Measurements from ENCODE around the gene CHRM5.

CHRM5 gene, protein sequence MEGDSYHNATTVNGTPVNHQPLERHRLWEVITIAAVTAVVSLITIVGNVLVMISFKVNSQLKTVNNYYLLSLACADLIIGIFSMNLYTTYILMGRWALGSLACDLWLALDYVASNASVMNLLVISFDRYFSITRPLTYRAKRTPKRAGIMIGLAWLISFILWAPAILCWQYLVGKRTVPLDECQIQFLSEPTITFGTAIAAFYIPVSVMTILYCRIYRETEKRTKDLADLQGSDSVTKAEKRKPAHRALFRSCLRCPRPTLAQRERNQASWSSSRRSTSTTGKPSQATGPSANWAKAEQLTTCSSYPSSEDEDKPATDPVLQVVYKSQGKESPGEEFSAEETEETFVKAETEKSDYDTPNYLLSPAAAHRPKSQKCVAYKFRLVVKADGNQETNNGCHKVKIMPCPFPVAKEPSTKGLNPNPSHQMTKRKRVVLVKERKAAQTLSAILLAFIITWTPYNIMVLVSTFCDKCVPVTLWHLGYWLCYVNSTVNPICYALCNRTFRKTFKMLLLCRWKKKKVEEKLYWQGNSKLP

DNA sequence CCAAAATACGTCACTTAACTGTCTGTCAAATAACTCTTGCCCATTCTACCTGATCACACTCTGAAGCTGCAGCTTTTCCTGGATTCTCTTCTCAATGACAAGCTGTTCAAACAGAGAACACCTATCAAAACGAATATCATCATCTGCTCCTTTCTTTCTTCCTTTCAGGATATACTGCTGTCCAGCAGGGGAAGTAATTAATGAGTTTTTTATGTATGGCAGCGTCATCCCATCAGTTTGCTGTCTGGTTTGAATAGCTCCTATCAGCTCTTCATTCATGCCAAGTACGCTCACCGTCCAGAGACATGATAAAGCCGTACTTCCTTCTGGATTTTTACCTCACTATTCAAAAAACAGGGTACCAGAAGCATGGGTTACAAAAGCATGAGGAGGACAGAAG lies at the start of gene CHRM5:
TSS of gene CHRM5 (plus strand) at position 274 of the 400 bp plus-strand sequence. CDS start 94,221 bp downstream, outside the sequence.
- no peak for FAIRE-seq

DNA sequence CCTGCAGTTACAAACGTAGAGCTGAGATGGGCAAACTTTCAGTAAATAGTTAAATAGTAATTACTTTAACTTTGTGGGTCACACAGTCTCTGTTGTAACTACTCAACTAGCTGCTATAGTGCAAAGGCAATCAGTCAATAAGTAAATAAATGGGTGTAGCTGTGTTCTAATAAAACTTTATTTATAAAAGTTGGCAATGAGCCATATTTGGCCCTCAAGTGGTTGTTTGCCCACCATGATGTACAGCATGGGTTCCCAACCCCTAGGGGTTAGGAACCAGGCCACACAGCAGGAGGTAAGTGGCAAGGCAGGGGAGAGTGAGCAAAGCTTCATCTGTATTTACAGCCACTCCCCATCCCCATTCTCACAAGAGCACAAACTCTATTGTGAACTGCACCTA lies 44.9 kb upstream of the CHRM5 start:
- FAIRE-seq: no peak

DNA sequence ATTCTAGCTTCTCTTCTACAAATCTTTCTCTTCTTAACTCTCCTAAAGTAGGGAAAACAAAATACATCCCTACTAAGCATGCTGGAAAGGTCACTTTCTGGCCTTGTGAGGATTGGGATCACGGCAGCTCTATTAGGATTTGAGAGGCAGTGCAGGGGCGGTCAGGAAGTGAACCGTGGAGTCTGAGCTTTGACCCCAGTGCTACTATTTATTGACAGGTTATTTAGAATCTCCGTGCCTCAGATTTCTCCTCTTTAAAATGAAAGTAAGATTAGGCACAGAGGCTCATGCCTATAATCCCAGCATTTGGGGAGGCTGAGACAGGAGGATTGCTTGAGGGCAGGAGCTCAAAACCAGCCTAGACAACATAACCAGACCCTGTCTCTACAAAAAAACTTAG lies 42.0 kb upstream of the CHRM5 start:
- FAIRE-seq: no peak

DNA sequence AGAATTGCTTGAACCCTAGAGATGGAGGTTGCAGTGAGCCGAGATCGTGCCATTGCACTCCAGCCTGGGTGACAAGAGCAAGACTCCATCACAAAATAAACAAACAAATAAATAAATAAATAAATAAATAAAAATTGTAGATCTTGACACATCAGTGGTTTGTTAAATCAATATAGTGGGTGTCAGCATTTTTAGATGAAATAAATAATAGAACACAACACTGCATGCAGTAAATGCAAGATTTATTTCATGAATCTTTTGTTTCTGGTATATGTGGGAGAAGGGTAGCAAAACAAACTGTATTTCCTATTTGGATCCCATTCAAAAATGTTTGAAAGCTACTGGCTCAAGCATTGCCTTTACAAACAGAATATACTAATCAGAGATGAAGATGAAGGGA lies 35.6 kb upstream of the CHRM5 start:
- FAIRE-seq: no peak

DNA sequence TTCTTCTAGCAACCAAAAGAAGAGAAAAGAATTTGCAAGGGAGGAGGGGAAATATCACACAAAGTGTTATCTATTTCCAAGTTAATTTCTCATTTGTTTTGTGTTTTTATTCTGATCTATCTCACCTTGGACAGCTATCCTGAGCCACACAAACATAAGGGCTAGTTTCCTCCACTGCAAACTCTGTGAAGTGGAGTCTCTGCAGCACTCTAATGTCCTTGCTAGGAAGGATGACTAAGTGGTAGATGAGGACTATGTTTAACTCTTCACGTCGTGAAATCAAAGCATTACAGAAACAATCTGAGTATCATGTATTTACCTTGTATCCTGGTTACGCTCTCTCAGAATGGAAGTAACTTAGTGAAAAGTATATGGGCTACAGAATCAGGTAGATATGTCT lies 33.9 kb upstream of the CHRM5 start:
- FAIRE-seq: no peak

DNA sequence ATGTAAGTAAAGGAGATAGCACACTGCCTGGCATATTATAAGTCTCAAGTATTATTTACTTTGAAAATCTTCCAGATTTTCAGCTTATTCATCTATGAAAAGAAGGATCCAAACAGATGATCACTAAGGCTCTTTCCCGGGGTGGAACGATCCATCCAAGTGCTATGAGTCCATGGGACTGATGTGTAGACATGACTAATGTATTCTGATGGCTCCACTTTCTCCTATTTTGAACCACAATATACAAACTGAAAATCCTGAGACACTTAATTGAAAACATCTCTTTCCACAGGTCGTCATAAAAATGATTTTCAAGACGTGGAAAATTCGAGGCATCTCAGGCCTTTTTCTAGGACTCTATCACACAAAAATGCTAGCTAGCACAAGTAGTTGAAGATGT lies 33.4 kb upstream of the CHRM5 start:
- no peak for FAIRE-seq

DNA sequence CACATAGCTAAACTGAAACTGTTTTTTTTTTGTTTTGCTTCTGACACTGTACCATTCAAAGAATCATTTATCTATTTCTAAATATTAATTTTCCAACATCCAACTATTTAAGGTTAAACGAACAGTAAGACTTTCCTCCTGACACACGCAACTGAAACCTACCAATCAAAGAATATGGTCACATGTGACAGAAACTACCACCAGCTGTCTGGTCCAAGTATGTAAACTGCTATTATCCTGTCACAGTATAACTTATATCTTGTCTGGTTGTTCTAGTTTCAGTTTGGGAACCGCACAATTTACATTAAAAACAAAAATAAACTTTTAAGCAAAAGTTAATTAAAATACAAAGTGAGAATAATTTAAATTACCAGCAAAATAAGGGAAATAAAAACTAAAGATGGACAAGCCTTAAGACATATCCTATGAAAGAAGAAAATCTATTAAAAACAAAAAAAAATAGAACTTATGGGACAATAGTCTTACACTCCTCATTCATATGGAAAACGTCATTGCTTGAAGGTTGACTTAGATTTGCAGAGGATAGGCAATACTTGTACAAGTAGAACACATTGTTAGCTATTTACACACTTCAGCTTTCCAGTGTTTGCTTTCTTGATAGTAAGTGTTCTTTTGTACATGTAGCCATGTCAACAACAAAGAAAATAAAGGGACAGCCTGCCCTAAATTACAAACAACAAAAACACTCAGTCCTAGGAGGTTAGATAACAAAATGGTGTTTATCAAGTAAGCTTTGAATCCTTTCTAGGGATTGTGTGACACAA lies 26.8 kb upstream of the CHRM5 start:
- no peak for FAIRE-seq

DNA sequence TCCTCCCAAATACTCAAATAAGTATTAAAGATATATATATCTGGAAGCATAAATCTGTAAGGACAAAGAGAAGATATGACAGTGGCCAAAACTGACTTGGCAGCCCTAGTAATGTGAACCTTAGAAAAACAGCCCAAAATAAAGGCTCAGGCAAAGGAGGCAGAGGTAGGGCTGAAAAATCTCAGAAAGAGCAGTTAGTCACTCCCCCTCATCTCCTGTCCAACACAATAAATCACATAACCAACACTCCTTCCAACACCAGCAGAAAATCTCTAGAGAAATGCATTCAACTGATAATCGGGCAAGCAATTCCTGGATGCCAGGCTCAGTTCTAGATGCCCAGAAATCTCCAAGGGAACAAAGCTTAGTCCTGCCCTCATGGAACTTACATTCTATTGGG lies 22.1 kb upstream of the CHRM5 start:
- FAIRE-seq: no peak

DNA sequence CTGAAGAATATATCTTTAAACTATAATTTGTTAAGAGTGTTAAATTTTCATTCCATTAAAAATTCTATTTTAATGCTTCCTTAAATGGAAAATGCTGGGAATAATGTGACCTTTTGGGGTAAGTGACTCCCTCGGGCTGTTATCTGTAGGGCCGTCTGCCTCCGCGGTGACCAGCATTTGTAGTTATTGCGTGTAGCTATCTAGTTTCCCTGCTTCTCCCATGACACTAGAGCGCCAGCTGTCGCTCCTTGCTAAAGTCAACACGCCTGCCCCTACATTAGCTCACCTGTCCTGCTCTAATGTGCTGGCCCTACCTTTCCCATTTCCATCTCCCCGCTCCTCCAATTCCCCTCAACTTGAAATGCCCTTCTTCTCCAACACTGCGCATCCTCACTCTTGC lies 12.4 kb upstream of the CHRM5 start:
- FAIRE-seq: no peak

DNA sequence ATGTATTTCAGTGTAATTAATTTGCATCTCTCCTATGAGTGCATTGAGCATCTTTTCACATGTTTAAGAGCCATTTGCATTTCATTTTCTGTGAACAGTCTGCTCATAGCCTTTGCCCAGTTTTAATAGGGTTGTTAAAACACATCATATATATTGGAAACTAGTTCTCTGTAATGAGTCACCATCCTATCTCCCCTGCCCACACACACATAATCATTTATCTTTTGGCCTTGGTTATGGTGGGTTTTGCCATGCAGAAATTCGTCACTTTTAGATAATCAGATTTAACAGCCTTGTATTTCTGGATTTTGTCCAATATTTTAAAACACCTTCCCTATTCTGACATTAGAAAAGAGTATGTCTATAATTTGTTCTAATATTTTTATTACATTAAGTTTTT lies 11.9 kb upstream of the CHRM5 start:
- no peak for FAIRE-seq

DNA sequence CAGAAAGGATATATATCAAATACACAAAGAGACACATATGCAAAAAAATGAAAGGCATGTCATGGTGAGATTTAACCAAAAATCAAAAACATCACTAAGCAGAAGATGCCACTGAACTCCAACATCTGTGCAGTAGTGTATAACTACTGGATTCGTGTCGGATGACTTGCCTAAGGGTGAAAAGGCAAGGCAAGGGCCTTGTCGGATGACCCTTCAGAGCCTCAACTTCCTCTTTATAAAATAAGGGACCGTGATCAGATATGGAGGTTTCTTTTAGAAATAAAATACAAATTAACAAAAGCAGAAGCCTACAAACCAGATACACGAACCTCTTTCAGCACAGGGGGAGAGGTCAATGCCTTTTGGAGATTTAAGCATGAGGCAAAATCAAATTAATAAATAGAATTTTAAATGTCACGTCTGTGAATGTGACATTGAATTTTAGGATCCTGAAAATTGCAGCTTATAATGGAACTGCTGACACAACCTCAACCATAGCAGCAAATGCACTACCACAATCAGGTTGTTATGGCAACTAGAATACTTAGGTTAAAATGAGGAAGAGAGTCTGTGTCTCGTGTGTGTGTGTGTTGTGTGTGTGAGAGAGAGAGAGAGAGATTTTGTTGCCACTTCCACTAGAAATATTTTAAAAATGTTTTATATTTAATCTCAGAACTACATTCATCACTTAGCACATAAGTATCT lies 8.3 kb upstream of the CHRM5 start:
- FAIRE-seq: no peak

DNA sequence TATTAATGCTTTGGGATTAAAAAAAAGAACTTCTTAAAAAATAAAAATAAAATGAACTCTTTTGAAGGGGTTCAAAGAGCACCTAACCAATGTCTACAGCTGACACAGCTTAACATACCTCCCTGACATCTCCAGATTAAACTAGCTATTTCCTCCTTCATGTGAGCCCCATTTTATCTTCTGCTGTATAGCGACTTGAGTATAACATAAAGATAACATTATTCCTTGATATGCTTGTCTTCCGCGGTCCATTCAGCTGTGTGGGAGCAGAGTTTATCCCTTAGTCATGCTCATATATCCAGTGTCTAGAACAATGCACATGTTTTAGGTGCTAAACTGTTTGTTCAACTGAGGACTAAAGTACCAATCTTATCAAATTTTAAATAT lies 7.8 kb upstream of the CHRM5 start:
- no peak for FAIRE-seq

DNA sequence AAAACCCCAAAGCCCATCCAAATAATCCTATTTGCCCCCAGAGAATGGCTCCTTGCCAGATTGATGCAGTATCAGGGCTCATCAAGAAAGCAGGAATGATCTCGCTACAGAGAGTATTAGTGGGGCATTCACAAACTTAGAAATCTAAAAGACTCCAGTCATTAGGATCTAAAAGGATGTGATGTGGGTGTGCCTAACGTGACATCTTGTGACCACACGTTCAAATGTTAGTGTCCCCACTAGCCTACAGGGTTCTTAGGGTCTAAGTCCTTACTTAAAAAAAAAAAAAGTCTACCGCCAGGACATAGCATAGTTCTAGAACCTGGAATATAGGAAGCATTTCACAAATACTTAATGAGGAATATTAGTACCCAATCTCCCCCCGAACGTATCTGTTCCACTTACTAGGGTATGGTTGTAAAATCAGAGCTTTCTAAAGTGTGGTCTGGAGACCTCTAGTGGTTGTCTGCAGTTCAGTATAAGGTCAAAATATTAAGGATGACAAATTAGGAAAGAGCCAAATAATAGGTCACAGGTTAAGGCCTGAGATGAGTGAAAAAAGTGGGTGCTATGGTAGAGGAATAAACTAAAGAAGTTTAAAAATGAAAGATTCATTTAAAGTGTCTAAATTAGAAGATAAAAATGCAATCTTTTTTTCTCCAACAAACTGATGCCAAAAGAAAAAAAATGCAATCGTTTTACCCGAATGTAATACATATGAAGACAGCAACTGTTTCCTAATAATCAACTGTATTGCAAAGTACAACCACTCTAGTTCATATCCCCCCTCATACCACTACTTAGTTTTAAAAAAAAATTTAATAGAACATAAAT lies 4.2 kb upstream of the CHRM5 start:
- peak; percentile 45 for FAIRE-seq

DNA sequence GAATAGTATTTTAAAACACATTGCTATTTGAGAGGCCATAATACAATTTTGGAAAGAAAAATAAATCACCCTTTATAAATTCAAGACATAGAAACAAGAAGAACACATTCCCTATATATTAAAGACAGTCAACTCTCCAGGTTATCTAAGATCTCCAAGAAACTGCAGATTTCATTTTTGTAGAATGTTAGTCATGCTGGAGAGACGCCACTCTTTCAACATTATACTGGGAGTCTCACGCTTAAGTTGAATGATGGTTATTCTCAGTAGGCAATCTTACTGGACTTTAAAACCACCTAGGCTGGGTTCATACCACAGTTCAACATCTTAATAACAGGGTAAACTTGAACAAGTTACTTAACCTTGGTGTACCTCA lies 3.6 kb upstream of the CHRM5 start:
- no peak for FAIRE-seq

DNA sequence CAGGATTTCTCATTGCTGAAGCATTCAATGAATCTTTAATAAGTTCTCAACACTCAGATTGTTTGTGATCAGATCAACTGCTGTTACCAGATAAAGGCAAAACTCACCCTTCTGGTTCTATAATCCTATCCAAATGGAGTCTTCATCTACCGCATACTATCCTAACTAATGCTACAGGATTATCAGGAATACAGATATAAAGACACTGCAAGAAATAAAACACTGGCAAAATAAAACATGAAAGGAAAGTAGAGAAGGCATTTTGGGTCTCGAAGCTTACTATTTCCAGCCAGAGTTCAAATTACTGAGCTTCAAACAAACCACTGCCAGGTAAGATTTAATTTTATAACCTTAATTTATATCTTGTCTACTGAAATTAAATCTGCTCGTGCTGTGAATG lies 524 bp downstream of the CHRM5 start:
- no peak for FAIRE-seq

DNA sequence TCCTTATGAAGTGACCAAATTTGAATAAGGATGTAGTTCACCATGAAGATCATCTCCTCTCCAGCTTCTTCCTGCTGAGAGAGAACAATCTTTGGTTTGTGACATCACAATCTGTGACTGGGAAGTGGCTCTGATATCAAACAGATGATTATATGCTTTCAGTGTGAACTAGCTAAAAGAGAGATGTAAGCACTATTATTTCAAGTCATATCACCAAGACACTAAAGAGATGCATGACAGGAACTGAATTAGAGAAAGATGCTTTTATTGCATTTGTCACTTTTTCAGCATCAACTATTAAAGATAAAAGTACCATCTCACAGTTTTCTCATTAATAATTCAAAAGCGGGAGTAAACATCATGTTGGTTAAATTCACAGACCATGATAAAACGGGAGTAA lies 3.5 kb downstream of the CHRM5 start:
- FAIRE-seq: no peak

DNA sequence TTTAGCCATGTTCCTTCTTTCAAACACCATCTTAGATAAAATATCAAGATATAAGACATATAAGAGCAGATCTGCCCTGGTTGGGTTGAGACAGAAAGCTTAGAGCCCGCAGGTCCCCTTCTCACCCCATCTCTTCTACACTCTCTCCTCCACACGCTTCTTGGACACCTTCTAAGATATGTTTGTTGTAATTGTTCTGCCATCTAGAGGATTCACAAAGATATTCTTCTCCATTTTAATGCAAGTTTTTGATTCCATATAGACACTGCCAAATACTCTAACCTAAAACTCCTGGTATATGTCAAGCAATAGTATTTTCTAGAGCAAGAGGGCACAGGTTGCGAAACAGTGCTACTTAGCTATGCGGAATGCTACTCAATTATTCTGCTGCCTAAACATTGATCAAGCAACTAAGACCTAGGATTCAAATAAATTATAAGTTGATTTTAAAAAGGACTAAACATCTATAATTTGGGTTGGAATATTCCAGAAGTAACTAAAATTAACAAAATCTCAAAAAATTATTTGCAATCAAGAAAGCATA lies 6.8 kb downstream of the CHRM5 start:
- no peak for FAIRE-seq

DNA sequence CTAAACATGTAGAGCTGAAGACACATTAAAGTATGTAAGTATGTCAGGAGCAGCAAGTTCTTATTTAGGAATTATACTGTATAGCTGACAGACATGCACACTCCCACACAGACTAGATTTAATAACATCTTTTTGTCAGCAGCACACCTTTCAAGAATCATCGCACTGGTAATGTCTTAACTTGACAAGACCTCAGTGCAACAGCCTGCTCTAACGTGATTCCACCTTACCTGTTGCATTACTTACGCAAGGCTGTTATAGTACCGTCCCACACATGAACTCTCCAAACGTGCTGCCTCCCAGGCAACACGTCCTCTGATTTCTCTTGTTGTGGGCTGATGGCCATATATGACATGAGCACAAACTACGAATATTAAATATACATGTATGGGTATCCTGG lies 11.9 kb downstream of the CHRM5 start:
- no peak for FAIRE-seq

DNA sequence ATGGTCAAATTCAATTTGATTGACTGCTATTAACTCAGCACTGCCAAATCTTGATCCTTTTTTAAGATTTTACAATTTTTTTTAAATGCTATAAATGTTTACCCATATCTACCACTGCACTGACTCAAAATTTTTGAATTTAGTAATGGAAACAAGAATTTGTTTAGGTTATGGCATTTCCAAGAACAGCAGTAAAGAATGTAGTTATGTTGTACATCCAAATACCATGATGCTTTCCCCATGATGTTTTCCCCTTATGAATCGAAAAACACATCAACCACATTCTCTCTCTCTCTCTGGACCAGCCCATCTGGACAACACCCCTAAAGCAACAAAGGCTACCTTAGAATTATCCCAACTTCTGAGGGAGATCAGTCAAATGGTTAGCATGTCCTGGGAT lies 14.2 kb downstream of the CHRM5 start:
- no peak for FAIRE-seq

DNA sequence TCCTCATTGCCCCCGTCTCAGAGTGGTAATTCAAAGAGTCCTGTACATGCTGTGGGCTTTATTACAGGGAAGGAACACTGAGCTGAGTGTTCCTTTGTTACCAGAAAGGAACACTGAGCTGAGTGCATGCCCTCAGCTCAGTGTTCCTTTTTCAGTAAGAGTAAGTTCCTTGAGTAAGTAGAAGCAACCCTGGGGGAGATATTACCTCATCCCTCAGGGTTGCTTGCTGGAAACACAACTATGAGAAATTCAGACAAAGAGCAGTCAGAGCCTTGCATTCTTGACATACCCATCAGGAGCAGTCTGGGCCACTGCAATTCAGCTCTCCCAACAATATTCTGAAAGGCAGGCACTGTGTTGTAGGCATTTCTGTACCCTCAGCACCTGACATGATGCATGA lies 17.0 kb downstream of the CHRM5 start:
- no peak for FAIRE-seq

DNA sequence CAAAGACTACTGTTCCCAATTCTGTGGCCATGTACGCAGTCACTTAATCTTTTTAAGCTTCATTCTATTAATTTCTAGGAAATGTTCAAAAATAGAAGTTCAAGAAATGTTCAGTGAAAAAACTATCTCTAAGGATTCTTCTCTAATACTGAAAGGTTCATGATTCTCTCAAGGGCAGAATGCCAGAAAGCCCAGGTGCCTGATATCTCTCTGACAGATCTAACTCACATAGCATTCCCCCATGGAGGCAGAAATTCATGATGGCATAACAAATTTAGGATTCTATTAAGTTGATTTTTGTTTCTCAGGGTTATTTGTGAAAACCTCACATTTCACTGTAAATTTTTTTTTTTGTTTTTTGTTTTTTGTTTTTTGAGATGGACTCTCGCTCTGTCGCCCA lies 17.5 kb downstream of the CHRM5 start:
- no peak for FAIRE-seq

DNA sequence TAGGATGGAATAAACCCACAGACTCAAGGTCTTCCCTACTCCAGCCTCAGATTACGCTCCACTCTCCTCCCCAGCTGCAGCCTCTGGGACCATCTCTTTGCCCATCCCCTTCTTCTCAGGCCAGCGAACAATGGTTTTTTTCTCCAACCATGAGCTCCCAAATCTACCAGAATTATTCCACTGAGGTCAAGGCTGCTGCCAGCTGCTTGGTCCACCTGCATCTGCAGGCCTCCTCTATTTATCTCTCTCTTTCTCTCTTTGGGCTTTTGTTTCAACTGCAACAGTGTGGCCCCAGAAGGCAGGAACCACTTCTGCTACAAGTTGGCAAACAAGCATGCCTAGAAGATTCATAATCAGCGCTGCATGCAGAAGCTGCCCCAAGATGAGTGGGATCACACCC lies 19.1 kb downstream of the CHRM5 start:
- FAIRE-seq: no peak
